Common myeloid progenitor, CD34-positive (primary cell): ENCODE data around the gene EPHX1.
"Not testable (repeated sequence)": the region's sequence is repeated elsewhere in the genome, so short reads cannot be mapped to it uniquely, and the experiment has no call there.

Experiments
- CTCF ChIA-PET: fragments of 350-600 bp; sonication (Branson Sonifier 250); formaldehyde crosslinking; loops from one replicate; lab custom pipeline; 2021; ENCODE audit warnings: antibody characterized with exemption; lab: Charles Lee
- POLR2A ChIA-PET: fragments of 350-600 bp; sonication (Branson Sonifier 250); formaldehyde crosslinking; loops from one replicate; lab custom pipeline; 2021; ENCODE audit warnings: antibody characterized with exemption; lab: Charles Lee
- DNase-seq, 3 donors: peaks; one replicate each; pipeline versions ENCODE4 v3.0.0 to v3.0.0-alpha.2; 2013
- H3K27ac ChIP-seq, 2 experiments: 1 replicate in 1 of 2; 2 replicates in 1 of 2; pipeline ENCODE4 v1.7.0; 2013; ENCODE audit warnings: inconsistent platforms in 2 of 2, low read length in 2 of 2, mild to moderate bottlenecking in 2 of 2, low read depth in 1 of 2, moderate library complexity in 1 of 2; ENCODE audit not compliant: severe bottlenecking in 2 of 2, insufficient read depth in 1 of 2, poor library complexity in 1 of 2
- H3K27me3 ChIP-seq, 5 experiments: replicated peaks in 2 of 5; 1 replicate in 3 of 5; 2 replicates in 2 of 5; pipeline versions ENCODE4 v1.6.1 to v1.7.0; 2013; ENCODE audit warnings: low read length in 4 of 5, mild to moderate bottlenecking in 2 of 5, moderate library complexity in 2 of 5, inconsistent platforms in 1 of 5; ENCODE audit not compliant: insufficient read depth in 5 of 5, control insufficient read depth in 4 of 5
- H3K36me3 ChIP-seq, 4 experiments: 1 replicate in 2 of 4; 2 replicates in 2 of 4; pipeline versions ENCODE4 v1.6.1 to v1.7.0; 2013; ENCODE audit warnings: low read length in 3 of 4, control low read depth in 1 of 4, mild to moderate bottlenecking in 1 of 4; ENCODE audit not compliant: control insufficient read depth in 4 of 4, insufficient read depth in 4 of 4
- H3K4me1 ChIP-seq, 4 experiments: 1 replicate in 3 of 4; 2 replicates in 1 of 4; pipeline versions ENCODE4 v1.6.1 to v1.7.1; 2013; ENCODE audit warnings: low read length in 3 of 4, mild to moderate bottlenecking in 3 of 4, control low read depth in 1 of 4, inconsistent platforms in 1 of 4, moderate library complexity in 1 of 4; ENCODE audit not compliant: control insufficient read depth in 4 of 4, insufficient read depth in 4 of 4; ENCODE audit errors: control extremely low read depth in 1 of 4
- H3K4me3 ChIP-seq, 7 experiments: 1 replicate in 4 of 7; 2 replicates in 3 of 7; pipeline versions ENCODE4 v1.5.1 to v1.7.0; 2013; ENCODE audit warnings: mild to moderate bottlenecking in 7 of 7, low read length in 6 of 7, moderate library complexity in 6 of 7, inconsistent platforms in 2 of 7, low read depth in 2 of 7, control low read depth in 1 of 7; ENCODE audit not compliant: insufficient read depth in 4 of 7, control insufficient read depth in 1 of 7; ENCODE audit errors: extremely low read depth in 1 of 7
- H3K9me3 ChIP-seq, 5 experiments: 1 replicate in 4 of 5; 2 replicates in 1 of 5; pipeline versions ENCODE4 v1.6.1 to v1.7.1; 2013; ENCODE audit warnings: low read length in 4 of 5, mild to moderate bottlenecking in 2 of 5, inconsistent platforms in 1 of 5, low read depth in 1 of 5, moderate library complexity in 1 of 5; ENCODE audit not compliant: control insufficient read depth in 4 of 5, insufficient read depth in 2 of 5; ENCODE audit errors: control extremely low read depth in 1 of 5
- WGBS: methylation state at CpG from one replicate; pipeline ENCODE4 v1.1.5; 2013; ENCODE audit not compliant: insufficient coverage; 5-methylcytosine and 5-hydroxymethylcytosine counted together

EPHX1 gene

GRCh38 chr1:225777583-225778336 lies 32.2 kb upstream of the EPHX1 start, which contains the start of gene SRP9:
Gene SRP9, plus strand, starts transcription at chr1:225777826. Its CDS starts 115 bp downstream, at chr1:225777941.
- Histone ChIP-seq H3K4me3 (peak within 1 kb of the TSS; percentile 87 to 99 (median 95)), H3K36me3 (peaks cover 0 to 5% (median 1%) of the 10 kb centered on the region in 4 experiments), H3K9me3 (no peaks in the 10 kb centered on the region), H3K27ac (peak within 1 kb of the TSS; percentile 98), H3K4me1 (peaks cover 22 to 41% (median 33%) of the 10 kb centered on the region in 4 experiments), H3K27me3 (no peaks in the 10 kb centered on the region)
- ChIA-PET CTCF (interaction anchor here (0.7 to 3.2 kb wide), 18 partner anchors 9 to 353 kb away, joined by 3 to 11 read pairs (median 4); partner anchors contain the start of gene TMEM63A), POLR2A (interaction anchor here (0.6 to 1.5 kb wide), 6 partner anchors 9 to 943 kb away, joined by 4 to 7 read pairs (median 4); partner anchors contain the start of genes PYCR2 and TMEM63A)
- DNase-seq: peak; percentile 99 to 100 (median 99)
- WGBS: under 1% methylated on average over 32 of the region's 46 CpGs

- Histone ChIP-seq H3K36me3 (peaks cover 0 to 6% (median 2%) of the 10 kb centered on the region in 4 experiments), H3K4me3 (peak overlapping the region; percentile 87 to 99 (median 95)), H3K9me3 (no peaks in the 10 kb centered on the region), H3K4me1 (peaks cover 22 to 45% (median 35%) of the 10 kb centered on the region in 4 experiments), H3K27me3 (no peaks in the 10 kb centered on the region), H3K27ac (peak overlapping the region; percentile 98)
- no CpG with 5 or more reads among the region's 3 CpGs for WGBS
- DNase-seq: no peak
- POLR2A ChIA-PET: interaction anchor here (0.6 to 1.5 kb wide), 5 partner anchors 9 to 943 kb away, joined by 4 to 7 read pairs (median 5); partner anchors contain the start of gene PYCR2
- CTCF ChIA-PET: interaction anchor here (1.1 to 3.2 kb wide), 11 partner anchors 10 to 353 kb away, joined by 3 to 11 read pairs (median 5); no protein-coding TSS in a partner anchor
Observed at GRCh38 chr1:225778337-225778669, 31.6 kb upstream of the EPHX1 start.

- H3K36me3 ChIP-seq: peaks cover 0 to 12% (median 6%) of the 10 kb centered on the region in 4 experiments
- peaks cover 22 to 49% (median 36%) of the 10 kb centered on the region in 4 experiments for H3K4me1 ChIP-seq
- peak overlapping the region; percentile 98 for H3K27ac ChIP-seq
- DNase-seq, POLR2A ChIA-PET, H3K27me3 ChIP-seq, H3K9me3 ChIP-seq: not testable (repeated sequence)
- CTCF ChIA-PET: interaction anchor here (1.0 to 3.2 kb wide), 4 partner anchors 9 to 283 kb away, joined by 3 to 11 read pairs (median 4); no protein-coding TSS in a partner anchor
- peak overlapping the region in 6 of 7 experiments; percentile 87 to 99 (median 94) for H3K4me3 ChIP-seq
- 75% methylated on average over 9 of the region's 13 CpGs for WGBS
Observed at GRCh38 chr1:225779165-225779564, 30.8 kb upstream of the EPHX1 start.

- Histone ChIP-seq H3K4me1 (peaks cover 22 to 49% (median 36%) of the 10 kb centered on the region in 4 experiments), H3K27me3 (no peaks in the 10 kb centered on the region), H3K36me3 (peaks cover 0 to 15% (median 6%) of the 10 kb centered on the region in 4 experiments), H3K27ac (peak overlapping the region in 1 of 2 experiments; percentile 37), H3K4me3 (peak overlapping the region in 2 of 7 experiments; percentile 19 to 44), H3K9me3 (no peaks in the 10 kb centered on the region)
- ChIA-PET POLR2A (no interaction called here), CTCF (interaction anchor here (0.7 to 3.2 kb wide), 2 partner anchors 66 to 129 kb away, joined by 3 to 11 read pairs; no protein-coding TSS in a partner anchor)
- WGBS: no CpG with 5 or more reads among the region's 5 CpGs
- DNase-seq: no peak
Observed at GRCh38 chr1:225780134-225780533, 29.8 kb upstream of the EPHX1 start.

DNA sequence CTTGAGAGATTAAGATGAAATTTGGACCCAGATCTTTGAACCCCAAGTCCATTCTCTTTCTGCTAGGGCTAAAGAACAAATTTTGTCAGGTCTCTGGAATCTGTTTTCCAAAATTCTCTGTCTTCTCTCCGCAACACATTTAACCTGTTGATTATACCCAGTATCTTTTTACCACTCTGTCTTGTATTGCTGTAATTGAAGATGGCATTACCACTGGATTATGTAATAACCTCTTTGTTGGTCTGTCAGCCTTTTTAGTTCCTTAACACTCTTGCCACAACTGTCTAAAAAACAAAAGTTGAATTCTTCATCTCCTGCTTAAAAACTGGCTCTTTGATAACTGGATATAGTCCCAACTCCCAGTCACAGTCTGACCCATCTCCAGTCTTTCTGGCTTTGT lies 29.3 kb upstream of the EPHX1 start:
- peak overlapping the region in 1 of 2 experiments; percentile 37 for H3K27ac ChIP-seq
- no CpG with 5 or more reads among the region's 1 CpG for WGBS
- no peaks in the 10 kb centered on the region for H3K9me3 ChIP-seq
- peak in 1 of 3 donors; percentile 28 for DNase-seq
- CTCF ChIA-PET: interaction anchor here (0.7 to 3.2 kb wide), 2 partner anchors 65 to 129 kb away, joined by 3 to 11 read pairs; no protein-coding TSS in a partner anchor
- H3K36me3 ChIP-seq: peaks cover 0 to 19% (median 6%) of the 10 kb centered on the region in 4 experiments
- H3K4me3 ChIP-seq: peak overlapping the region in 1 of 7 experiments; percentile 0
- no peaks in the 10 kb centered on the region for H3K27me3 ChIP-seq
- H3K4me1 ChIP-seq: peaks cover 22 to 49% (median 36%) of the 10 kb centered on the region in 4 experiments
- POLR2A ChIA-PET: no interaction called here

GRCh38 chr1:225789142-225789541 lies 20.8 kb upstream of the EPHX1 start:
- H3K4me1 ChIP-seq, H3K27ac ChIP-seq, DNase-seq, H3K4me3 ChIP-seq, POLR2A ChIA-PET, H3K27me3 ChIP-seq: not testable (repeated sequence)
- Histone ChIP-seq H3K36me3 (peaks cover 18 to 74% (median 40%) of the 10 kb centered on the region in 4 experiments), H3K9me3 (peaks cover 2 to 12% (median 11%) of the 10 kb centered on the region in 5 experiments)
- CTCF ChIA-PET: interaction anchor here (1.6 kb wide), 1 partner anchor 17 kb away, joined by 3 read pairs; no protein-coding TSS in a partner anchor
- WGBS: no CpG with 5 or more reads among the region's 3 CpGs
